Esophagus mucosa (tissue), 1 donor: ENCODE results near the gene PIM1. TPM values are rescaled to one million over a fixed set of nuclear protein-coding genes. Genes with fewer than 3 reads are reported as not detected.

ENCODE experiments used
- ATAC-seq: fragments of 200-7000 bp; cut with Tn5 transposase; one replicate; pipeline ENCODE4 v1.9.1; 2020
- total RNA-seq: library from RNA; stranded (reverse); gene quantifications from one replicate; pipeline ENCODE4 v1.2.4, GENCODE V29; 2023
- donor health status: DM: yes; HTN: yes; CAD: no.

PIM1 gene
- total RNA-seq, 1 donor from 2014 or later: 194 TPM

DNA sequence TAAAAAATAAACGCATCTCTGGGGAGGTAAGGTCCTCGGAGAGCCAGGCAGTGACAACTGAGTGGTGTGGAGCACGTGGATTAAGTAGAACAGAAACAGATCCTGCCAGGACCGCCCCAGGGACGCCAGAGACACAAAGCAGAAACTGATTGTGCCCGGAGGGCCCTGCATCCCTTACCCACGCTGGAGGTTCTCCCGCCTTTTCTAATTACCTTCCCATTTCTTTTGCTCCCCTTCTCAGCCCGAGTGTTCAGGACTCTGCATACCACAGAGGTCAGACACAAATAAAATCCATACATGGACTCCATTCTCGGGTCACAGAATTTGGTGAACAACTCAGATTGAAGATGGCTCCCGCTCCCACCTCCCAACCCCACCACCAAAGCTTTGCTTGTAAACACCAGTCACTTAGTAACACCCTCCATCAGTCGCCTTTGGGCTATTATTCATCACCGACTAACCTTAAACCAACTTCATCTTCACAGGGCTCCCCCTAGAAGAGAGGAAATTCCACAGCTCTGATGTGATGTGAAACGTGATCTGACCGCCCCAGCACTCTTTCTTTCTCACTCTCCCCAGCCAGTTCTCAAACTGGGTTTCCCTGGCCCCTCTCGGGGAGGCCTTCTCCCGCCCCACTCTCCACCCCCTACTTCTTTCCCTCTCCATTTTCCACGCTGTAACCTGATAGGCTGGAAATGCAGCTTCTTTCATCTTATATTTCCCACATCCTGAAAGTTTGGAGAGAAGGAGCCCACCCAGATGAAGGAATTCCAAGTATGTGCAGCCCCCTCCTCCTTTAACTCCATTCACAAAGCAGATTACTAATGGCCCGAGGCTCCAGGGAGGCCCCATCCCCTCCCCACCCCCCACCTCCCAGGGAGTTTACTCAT, 32.5 kb upstream of the PIM1 start:
- ATAC-seq: peak; percentile 35

DNA sequence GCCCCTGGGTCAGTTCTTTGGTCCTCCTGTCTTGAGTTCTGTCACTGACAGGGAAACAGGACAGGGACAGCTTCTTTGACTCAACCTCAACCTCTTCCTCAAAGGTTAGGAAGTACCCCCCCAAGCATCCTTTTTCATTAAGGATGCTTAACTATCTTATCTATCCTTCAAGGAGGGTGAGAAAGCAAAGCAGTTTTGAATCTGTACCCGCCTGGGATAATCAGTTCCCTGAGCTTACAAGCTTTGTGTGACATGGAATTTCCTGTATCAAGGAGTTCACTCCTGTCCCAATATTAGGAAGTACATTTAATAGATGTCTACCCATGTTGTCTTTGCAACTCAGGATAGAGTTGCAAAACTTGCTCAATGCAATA, 31.1 kb upstream of the PIM1 start:
- no peak for ATAC-seq

DNA sequence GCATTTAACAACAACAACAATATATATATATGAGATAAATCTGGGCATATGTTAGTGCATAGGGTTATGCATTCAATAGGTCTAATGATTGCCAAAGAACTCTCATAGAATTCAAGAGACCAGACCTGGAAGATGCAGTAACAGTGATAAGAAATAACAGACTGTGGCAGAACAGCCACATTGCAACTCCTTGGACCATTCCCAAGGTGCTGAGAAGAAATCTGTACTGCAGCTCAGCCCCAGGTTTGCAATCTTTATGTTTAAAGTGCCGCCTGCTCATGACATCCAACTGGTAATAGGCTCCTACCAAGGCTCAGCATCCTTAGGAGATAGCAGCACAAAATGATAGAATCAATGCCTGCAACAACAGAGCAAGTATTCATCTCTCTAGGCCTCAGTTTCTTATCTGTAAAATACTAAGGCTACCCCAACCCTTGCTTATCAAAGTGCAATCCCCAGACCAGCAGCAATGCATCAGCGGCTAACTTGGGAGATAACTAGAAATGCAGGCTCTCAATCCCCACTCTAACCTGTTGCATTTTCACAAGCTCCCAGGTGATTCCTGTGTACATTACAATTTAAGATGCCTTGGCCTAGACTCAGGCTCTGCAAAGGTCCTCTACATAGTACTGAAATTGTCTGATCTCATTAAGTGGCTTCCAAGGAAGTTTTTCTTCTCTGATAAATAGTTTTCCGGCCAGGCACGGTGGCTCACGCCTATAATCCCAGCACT, 30.6 kb upstream of the PIM1 start:
- no peak for ATAC-seq

DNA sequence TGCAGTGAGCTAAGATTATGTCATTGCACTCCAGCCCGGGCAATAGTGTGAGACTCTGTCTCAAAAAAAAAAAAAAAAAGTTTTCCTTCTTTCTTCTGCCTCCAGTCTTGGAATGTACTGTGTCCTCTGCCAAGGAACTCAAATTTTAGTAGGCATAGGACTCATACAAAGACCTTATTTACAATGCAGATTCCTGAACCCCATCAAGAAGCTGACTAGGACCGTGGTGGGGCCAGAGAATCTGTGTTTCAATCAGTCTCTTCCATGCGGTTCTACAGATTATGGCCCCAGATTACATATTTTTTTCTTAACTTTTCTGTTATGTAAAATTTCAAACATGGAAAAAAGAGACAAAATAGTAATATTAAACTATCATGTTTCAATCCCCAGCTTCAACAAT, 29.8 kb upstream of the PIM1 start:
- no peak for ATAC-seq

DNA sequence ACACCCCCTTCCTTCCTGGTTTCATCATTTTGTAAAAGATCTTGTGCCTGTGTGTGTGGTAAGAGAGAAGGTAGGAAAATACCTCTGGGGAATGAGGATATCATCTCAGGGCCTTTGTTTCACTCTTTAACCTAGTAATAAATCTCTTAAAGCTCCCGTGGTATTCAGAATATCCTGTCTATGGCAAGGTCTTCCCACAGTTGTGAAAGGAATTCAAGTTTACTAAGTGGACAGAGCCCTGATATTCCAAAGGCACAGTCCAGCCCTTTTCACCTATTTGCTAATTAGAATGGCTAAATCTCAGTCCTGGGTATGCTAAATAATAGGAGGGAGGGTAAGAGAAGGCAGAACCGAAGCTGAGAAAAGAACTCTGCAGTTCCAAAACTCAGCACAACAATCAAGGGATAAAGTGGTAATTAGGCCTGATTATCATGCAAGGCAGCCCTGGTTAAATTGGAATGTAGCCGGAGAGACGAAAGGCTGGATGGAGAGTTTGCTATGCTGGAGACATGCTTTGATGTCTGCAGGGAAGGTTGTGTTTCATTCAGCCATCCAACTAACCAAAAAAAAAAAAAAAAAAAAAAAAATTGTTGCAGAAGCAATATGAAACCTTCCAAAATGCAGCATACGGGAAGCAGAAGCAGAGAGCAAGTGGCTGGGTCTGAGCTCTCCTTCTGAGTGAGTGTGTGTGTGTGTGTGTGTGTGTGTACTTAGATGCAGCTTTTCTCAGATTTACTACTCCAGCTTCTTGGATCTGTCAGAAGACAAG, 28.5 kb upstream of the PIM1 start:
- ATAC-seq: no peak

DNA sequence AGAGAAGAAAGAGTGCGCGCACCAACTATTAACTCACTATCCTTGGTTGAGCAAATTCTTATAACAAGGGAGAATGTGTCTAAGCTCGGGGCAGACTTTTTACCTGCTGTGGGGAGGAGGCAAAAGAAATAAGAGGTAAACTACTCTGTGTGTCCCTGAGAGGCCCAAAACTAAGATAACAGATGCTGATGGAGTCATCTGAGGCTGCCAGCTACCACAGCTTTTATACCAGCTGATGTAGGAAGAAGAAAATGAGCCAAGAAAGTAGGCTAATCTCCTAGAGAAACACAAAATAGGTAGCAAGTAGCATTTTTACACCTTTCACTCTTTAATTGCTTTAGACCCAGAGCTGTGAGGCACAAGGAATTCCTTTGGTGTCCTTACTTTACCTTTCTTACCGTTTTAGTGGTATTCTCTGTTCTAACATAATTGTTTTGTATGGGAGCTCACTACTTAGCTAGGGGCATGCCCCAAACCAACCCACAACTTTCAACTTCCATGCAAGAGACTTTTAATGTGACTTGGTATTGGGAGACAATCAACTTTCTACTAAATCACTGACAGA, 27.8 kb upstream of the PIM1 start:
- no peak for ATAC-seq

DNA sequence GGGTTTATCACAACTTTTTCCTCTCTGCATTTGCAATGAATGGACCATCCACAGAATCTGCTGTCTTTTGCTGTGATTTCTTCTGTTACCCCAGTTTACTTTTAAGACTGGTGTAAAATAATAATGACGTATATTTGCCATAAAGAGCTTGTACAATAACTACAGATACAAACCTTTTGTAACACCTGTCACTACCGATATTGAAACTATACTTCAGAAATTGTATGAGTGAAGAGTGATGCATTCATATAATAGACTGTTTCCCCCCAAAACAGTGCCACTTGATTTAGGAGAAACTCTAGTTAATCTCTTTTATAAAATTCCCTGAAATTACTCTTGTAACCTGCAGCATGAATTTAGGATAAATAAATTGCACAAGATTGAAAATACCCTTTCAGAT, 26.4 kb upstream of the PIM1 start:
- no peak for ATAC-seq

DNA sequence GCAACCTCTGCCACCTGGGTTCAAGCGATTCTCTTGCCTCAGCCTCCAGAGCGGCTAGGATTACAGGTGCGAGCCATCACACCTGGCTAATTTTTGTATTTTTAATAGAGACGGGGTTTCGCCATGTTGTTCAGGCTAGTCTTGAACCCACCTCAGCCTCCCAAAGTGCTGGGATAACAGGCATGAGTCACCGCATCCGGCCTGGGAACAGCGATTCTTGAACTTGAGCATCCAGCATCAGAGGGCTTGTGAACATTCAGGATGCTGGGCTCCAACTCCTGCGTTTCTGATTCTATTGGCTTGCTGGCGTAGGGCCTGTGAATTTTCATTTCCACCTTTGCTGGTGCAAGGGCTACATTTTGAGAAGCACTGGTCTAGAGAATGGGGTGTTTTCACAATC, 24.5 kb upstream of the PIM1 start:
- ATAC-seq: no peak

DNA sequence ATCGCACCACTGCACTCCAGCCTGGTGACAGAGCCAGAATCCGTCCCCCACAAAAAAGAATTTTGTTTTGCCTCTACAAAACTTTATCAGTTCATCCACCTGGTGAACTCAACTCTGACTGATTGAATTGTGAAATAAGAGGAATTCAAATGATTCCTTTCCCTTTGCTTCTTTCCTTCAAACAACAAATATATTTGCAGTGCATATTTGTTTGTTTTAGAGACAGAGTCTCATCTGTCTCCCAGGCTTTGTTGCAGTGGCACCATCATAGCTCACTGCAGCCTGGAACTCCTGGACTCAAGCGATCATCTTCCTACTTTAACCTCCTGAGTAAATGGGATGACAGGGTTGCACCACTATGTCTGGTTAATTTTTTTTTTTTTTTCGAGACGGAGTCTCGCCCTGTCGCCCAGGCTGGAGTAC, 23.2 kb upstream of the PIM1 start:
- no peak for ATAC-seq

DNA sequence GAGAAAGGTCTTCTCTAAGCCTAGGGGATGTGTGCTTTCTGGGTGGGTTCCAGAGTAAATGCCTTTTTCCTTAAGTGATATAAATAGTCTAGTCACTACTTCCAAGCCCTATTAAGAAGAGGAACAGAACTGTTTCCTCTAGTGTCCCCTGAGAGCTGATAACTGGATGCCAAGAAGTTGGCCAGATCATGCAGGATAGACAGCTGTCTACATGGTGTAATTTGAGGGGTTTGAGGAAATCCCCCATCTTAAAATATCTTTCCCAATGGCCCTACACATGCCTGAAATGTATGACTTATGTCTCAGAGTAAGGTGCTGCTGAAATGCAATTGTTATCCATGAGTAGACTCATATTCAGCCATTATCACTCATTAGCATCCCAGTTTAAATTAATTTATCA, 20.2 kb upstream of the PIM1 start:
- no peak for ATAC-seq

DNA sequence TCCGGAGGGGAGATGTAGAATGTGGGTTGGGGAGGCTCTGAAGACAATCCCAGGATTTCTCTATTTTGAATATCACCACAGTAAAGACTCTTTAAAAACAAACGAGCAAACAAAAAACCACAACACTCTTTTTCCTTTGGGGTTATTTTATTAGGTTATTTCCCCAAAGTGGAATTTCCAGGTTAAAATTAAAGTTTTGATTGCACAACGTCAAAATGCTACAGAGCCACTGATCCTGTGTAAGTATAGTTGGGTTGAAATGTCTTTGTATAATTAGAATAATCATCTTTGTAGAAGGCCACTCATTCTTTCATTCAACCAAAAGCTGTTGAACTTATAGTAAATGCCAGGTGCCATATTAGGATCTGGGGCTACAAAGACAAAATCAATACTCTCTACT, 19.6 kb upstream of the PIM1 start:
- no peak for ATAC-seq

DNA sequence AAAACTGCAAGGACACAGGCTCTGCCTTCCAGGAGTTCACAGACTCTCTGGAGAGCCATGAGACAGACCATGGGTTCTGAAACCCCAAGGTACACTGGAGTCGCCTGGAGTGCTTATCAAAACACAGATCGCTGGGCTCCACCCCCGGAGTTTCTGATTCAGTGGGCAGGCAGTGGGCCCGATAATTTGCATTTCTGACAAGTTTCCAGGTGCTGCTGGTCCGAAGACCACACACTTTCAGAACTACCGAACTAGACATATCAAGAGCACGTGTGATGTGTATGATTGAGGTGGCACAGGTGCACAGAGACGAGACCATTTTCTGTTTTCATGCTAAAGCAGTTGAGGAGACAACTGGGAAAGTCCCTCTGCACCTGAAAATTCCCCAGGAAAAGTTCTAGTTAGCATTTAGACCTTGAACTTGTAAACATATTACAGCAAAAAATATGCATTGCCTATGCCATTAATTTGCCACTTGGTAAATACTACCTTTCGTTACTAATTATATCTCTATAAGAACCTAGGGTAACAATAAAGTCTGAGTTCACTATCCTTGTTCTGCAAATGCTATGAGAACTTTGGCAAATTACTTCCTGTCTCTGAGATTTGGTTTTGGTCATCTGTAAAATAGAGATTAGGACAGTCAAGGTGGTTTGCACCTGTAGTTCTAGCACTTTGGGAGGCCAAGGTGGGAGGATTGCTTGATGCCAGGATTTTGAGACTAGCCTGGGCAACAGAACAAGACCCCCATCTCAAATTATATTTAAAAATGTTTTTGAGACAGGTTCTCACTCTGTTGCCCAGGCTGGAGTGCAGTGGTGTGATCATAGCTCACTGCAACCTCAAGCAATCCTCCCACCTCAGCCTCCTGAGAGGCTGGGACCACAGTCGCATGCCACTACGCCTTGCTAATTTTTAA, 14.3 kb upstream of the PIM1 start:
- ATAC-seq: peak; percentile 59

DNA sequence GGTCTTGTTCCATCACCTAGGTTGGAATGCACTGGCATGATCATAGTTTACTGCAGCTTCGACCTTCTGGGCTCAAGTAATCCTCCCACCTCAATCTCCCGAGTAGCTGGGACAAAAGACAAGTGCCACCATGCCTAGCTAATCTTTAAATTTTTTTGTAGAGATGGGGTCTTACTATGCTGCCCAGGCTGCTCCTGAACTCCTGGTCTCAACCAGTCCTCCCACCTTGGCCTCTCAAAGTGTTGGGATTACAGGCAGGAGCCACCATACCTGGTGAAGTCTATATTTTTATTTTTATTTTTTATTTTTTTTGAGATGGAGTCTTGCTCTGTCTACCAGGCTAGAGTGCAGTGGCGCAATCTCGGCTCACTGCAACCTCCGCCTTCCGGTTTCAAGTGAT, 11.4 kb upstream of the PIM1 start:
- no peak for ATAC-seq

DNA sequence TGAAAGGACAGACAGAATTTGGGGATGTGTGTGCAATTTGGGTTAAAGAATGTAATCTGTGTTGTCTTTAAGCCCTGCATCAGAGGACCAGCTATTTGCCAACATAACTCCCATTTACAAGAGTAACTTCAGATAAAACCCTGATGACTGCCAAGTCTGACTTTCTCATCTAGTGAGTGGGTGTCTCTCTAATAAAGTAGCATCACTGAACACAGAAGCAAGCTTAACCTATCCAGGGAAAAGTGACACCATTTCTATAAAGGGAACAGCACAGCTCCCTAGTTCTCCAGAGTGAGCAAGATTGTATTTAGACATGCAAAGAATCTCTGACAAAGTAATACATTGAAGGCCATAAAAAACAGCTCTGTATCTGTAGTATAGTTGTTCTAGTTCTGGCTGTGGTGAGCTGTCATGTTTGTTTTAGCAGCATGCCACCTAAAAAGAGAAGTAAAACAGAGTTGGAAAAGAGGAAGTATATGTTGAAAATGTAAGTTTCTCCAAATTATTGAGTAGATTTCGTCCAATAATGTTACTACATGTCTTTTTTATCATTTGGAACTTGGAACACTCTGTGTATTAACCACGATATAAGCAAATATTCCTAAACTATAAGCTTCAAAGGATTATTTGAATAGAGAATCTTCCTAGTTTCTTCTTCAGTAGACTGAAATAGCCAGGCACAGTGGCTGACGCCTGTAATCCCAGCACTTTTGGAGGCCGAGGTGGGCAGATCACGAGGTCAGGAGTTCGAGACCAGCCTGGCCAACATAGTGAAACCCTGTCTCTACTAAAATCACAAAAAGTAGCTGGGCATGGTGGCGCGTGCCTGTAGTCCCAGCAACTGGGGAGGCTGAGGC, 8.8 kb upstream of the PIM1 start:
- peak; percentile 36 for ATAC-seq

DNA sequence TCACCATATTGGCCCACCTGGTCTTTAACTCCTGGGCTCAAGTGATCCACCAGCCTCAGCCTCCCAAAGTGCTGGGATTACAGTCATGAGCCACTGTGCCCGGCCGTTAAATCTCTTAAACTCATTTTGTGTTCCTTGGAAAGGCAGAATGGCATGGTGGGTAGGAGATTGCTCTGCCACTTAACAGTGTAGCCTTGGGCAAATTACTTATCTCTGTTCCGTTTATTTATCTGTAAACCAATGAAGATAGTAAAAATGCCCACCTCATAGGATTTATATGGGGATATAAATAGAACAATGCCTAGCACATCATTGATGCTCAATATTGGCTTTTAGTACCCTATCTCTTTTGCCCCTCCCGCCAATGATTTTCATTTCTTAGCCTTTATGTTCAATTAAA, 7.2 kb upstream of the PIM1 start:
- ATAC-seq: no peak

DNA sequence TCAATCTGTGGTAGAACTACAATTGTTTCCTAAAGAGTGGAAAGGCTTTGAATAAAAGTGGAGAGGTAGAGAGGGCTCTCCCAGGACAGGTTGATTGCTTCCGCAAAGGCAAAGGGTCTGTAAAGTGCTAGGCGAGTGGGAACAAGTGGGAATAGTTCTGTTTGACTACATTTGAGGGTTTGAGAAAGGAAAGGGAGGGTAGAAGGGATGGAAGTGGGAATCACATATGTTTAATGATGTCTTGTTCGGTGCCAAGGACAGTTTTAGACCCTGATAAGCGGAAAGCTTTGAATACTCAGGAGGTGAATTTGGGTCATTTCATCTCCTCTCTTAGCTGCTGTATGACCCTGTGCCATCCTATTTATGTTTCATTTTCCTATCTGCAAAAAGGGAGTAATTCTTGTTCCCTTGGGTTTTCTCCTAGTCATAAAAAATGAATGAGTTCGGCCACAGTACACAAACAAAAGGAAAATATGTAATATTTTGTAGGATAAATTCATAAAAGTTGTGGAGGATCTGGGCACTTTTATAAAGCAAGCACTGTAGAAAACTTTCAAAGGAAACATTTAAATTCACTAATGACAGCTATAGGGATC, 1.7 kb upstream of the PIM1 start:
- ATAC-seq: no peak

DNA sequence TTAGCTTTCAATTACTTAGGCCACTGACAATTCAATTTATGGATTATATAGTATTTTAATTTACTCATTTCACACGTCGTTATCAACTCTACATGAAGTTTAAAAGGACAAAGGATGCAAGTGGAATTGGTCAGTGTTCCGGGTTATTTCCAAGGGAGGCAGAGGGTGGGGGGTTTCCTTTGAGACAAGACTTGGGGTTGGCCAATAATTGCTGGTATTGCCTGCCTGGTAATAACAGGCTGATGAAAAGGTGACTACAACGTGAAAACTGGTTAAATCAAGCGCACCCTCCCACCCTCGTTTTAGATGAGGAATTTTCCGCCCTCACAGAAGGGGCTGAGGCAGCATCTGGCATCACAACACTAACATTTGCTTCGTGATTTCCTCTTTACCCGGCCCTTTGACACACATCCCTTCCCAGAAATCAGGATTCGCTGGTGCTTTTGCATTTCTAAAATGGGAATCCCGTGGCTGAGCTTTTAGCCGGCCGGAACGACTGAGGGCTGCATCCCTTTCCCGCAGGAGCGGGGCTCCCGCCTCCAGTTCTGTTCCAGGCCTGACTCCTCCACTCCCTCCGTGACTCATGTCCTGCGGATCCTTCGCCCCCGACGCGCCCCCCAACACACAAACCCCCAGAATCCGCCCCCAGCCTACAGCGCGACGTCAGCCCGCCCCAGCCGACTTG, 999 bp upstream of the PIM1 start:
- peak; percentile 3 for ATAC-seq

DNA sequence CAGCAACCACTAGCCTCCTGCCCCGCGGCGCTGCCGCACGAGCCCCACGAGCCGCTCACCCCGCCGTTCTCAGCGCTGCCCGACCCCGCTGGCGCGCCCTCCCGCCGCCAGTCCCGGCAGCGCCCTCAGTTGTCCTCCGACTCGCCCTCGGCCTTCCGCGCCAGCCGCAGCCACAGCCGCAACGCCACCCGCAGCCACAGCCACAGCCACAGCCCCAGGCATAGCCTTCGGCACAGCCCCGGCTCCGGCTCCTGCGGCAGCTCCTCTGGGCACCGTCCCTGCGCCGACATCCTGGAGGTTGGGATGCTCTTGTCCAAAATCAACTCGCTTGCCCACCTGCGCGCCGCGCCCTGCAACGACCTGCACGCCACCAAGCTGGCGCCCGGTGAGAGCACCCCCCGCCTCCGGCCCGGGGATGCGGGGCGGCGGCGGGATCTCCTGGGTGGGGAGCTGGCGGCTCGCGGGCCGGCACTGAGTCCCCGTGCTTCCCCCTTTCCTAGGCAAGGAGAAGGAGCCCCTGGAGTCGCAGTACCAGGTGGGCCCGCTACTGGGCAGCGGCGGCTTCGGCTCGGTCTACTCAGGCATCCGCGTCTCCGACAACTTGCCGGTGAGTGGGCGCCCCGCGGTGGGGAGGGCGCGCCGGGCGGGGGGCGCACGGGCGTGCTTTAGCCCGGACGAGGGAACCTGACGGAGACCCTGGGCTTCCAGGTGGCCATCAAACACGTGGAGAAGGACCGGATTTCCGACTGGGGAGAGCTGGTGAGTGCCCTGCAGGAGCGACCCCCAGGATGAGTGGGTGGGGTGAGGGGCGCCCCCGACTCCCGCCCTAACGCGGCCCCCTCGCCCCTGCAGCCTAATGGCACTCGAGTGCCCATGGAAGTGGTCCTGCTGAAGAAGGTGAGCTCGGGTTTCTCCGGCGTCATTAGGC, 585 bp downstream of the PIM1 start:
- peak; percentile 4 for ATAC-seq
